NCI-H345 (cell line): ENCODE results near the gene RBM10.

ENCODE experiments used
- DNase-seq: peaks from one replicate; lab custom pipeline; 2025; lab: John Stamatoyannopoulos, UW

The RBM10 gene

DNA sequence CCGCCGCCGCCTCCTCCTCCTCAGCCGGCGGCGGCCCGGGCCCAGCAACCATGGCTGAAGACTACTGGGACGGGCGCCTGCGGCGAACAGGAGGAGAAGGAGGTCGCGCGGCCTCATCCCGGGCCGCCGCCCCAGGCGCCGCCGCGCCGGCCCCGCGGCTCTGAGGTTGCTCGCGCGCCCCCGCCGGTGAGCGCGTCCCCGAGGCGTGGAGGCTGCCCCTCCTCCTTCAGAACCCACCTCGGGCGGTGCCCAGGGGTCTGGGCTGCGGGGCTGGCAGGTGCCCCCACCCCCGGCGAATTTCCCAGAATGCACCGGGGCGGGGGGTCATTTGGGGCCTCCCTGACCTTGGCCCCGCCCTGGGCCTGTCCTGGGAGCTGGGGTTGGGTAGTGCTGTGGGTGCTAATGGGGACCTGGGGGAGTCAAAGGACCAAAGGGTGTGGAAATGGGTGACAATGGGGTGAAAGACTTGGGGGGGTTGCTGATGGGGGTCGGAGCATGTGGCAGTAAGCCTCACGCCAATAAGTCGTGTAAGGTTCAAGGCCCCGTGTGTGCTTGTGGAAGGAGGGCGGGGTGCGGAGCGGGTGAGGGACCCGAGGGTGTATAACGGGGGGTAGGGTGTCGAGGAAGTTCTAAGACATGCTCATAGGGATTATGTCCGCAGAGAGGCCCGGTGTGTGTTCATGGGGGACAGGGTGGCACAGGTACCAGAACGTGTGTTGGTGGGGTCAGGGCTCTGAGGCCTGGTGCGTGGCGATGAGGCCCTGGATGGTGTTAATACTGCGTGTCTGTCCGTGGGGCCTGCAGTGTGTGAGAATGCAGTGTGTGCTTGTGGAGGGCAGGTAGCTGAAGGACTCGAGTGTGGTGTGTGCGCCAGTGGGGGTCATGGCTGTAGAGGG lies 74.1 kb downstream of the RBM10 start:
- DNase-seq, result peak; percentile 23

DNA sequence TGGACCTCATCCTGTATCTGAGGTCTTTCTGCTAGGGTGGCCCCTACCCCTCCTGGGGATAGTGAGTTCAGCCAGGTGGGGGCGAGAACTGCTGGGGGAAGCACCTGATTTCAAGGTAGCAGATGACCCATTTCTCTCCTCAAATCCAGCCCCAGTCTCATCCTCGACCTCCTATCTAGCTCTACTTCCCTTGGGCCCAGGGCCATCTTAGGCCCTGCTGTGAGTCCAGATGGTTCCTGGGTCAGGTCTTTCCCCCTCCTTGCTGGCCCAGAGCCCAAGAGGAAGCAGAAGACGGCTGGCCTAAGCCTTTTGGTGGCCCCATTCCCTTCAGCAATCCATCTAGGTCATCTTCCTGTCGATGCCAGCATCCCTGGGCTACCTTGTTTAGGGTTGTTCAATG lies 76.7 kb downstream of the RBM10 start:
- DNase-seq, result no peak

DNA sequence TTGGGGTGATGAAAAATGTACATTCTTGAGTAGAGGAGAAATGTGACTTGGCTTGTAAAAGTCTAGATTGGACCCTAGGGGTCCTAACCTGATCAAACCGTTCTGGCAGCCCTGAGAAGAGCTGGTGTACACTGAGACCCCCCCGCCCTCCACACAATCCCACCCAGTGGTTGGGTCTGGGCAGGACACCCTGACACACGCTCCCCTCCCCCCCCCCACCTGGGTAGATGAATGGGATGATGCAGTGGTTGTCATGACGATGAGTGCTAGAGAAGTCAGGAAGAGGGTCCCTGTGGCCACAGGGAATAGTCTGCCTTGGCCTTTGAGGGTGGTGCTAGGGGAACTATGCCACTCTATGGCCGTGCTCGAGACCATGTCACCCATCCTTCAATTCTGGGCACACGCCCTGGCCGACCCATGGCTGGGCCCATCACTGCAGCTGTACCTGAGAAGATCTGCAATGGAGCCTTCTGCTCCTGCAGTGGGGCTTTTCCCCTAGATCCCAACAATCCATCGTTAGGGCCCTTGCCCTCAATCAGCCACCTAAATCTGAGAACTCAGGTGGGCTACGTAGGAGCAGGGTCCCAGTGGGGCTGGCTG lies 77.8 kb downstream of the RBM10 start:
- no peak for DNase-seq

DNA sequence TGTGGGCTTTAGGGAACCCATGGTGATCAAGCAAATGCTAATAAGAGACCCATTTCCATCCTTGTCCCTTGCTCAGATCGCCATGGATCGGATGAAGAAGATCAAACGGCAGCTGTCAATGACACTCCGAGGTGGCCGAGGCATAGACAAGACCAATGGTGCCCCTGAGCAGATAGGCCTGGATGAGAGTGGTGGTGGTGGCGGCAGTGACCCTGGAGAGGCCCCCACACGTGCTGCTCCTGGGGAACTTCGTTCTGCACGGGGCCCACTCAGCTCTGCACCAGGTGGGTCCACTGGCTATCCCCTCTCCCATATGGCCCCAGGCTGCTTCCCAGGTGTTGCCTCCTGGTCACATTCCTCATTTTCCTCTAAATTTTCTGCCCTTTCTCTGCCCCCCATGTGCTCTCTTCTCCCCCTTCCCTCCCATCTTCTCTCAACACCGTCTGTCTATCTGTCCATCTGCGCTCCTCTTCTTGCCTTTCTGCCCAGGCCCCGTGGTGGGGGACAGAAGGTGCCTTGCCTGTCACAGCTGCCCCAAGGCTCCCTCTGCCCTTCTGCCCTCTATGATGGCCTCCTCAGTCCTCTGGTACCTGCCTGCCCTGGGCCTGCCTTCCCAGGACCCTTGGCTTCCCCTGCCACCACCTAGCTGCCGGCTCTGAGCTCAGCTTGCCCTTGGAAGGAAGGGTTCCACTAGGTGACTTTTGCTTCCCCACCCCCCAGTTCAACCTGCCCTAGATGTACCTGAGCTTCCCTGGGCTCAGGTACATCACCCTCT lies 78.6 kb downstream of the RBM10 start:
- DNase-seq, result no peak

- no peak for DNase-seq
These were observed 79.4 kb downstream of the RBM10 start for GRCh38 chrX:47224266-47224895.

- no peak for DNase-seq
These were observed 79.9 kb downstream of the RBM10 start for GRCh38 chrX:47224896-47225290.

DNA sequence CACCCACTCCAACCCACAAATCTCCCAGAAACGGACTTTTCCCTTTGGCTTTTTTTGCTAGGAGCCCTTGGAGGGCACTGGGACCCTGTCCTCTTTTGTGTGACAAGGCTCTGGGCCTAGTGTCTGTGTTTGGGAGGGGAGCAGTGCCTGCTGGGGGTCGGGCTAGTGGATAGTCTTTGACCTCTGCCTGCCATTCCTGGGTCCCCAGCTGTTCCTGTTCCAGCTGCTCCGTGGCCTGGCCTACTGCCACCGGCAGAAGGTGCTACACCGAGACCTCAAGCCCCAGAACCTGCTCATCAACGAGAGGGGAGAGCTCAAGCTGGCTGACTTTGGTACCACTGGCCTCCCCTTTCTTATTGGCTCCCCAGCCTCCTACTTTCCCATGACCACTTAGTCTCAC lies 81.0 kb downstream of the RBM10 start:
- DNase-seq, result no peak

- no peak for DNase-seq
These were observed 81.7 kb downstream of the RBM10 start for GRCh38 chrX:47226531-47227333.

GRCh38 chrX:47227334-47227583 lies 82.2 kb downstream of the RBM10 start:
- DNase-seq, result no peak

DNA sequence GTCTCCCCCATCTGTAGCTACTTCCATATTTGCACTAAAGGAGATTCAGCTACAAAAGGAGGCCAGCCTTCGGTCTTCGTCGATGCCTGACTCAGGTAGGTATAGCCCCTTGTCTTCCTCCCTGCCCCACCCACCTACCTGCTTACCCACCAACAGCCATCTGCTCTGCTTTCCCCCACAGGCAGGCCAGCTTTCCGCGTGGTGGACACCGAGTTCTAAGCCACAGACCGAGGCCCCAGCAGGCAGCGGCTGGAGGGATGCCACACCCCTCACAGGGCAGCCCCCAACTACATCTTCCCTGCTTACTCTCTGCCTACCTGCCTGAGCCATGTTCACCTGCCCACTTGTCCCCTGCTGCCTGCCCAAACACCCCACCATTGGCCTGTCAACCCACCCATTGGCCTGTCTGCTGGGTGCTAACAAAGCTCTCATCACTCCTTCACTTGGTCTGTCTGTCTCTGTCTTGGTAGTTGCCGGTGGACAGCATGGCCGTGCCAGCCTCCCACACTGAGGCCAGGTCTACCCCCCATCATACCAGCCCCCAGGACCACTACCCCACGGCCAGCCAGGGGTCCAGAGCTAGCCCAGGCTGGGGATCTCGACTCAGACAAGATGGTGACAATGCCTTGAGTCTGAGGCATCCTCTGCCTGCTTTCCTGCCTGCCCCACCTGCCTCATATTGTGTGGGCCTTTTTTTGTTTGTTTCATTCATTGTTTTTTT lies 83.7 kb downstream of the RBM10 start:
- no peak for DNase-seq

- no peak for DNase-seq
These were observed 84.4 kb downstream of the RBM10 start for GRCh38 chrX:47229427-47229826.

- no peak for DNase-seq
These were observed 85.3 kb downstream of the RBM10 start for GRCh38 chrX:47230136-47230868.

DNA sequence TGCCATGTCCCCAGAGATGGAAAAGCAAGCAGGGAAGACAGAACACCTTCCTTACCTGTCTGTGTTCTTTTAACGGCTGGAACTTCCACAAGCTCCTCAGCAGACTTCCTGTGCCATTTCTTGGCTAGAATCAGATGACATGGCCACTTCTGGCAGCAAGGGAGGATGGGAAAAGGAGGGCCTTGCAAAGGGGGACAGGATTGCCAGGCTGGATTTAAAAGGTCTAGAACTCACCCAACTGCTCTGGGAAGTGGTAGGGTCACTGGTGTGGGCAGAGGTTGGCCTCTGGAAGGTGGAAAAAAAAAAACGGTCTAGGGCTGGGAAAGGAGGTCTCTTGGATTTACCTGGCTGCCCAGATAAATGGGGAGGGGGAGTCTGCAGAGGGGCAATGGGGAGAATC lies 86.1 kb downstream of the RBM10 start:
- DNase-seq, result no peak

DNA sequence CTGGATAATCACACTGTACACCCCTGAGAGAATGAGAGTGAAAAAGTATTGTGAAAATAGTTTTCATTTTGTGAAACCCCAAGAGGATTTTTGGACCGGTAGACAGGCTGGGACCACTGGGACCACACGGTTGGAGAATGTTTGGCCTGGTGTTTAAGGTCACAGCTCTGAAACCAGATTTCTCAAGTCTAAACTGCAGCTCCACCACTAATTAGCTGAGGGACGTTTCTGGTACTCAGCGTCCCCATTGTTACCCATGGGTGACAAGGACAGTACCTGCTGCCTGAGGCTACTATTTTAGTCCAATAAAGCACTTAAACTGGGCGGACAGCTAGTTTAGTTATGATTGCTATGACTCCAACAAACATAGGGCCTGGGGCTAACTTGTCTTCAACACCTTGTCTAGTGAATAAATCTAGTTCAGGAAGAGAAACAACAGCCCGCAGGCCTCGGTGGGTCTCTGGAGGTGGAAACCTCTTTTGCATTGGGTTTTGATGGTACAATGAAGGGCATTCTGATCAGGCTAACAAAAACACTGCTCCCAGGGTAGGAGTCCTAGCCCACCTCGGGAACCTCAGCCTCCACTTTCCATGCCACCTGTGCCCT lies 87.3 kb downstream of the RBM10 start:
- DNase-seq, result no peak

- DNase-seq, result peak; percentile 74
These were observed 87.8 kb downstream of the RBM10 start, which contains the start of gene USP11 for GRCh38 chrX:47232803-47233332. Gene USP11 (plus strand): TSS chrX:47233009. CDS start chrX:47233044, 35 bp downstream.

GRCh38 chrX:47233333-47234113 lies 88.5 kb downstream of the RBM10 start:
- DNase-seq, result peak; percentile 94

GRCh38 chrX:47234583-47234982 lies 89.6 kb downstream of the RBM10 start:
- no peak for DNase-seq

DNA sequence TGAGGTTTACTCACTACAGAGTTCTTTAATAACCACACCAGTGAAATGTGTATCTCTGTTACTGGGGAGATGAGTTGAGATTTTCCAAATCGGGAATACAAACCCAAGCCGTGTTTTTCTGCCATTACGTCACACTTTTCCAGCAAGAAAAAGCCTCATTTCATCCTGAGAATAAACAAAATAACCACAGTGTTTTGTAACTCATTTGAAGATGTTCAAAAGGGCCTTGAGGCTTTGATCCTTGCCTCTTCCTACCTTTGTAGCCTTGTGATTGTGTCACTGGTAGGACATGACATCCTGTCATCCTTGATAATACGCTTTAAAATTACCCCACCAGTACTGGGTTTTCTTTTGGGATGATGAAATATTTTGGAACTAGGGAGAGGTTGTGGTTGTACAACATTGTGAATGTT lies 90.7 kb downstream of the RBM10 start:
- DNase-seq, result no peak
